H1 (cell line): ENCODE measurements around the gene ELMO1.

Experiments
- ATF2 ChIP-seq: IDR thresholded peaks from 2 replicates; pipeline ENCODE4 v1.6.1; 2012; ENCODE audit warnings: low read length, inconsistent platforms
- BACH1 ChIP-seq: IDR thresholded peaks from 2 replicates; pipeline ENCODE4 v1.6.1; 2012; ENCODE audit warnings: low read length, improper control_type of control experiment
- CREB1 ChIP-seq: IDR thresholded peaks from 2 replicates; pipeline ENCODE4 v1.6.1; 2012; ENCODE audit warnings: inconsistent platforms
- CTCF ChIP-seq, 3 experiments: IDR thresholded peaks; 1 replicate in 2 of 3; 2 replicates in 1 of 3; pipeline versions ENCODE4 v1.5.1 to v1.6.1; 2011; ENCODE audit warnings: low read length in 3 of 3, mild to moderate bottlenecking in 3 of 3, inconsistent platforms in 2 of 3, low read depth in 1 of 3, moderate library complexity in 1 of 3; ENCODE audit not compliant: insufficient read depth in 1 of 3; ENCODE audit errors: control extremely low read depth in 1 of 3
- EP300 ChIP-seq, 2 experiments: IDR thresholded peaks; 1 replicate in 1 of 2; 2 replicates in 1 of 2; pipeline ENCODE4 v1.6.1; 2011 to 2012; ENCODE audit warnings: low read depth in 2 of 2, low read length in 2 of 2, mild to moderate bottlenecking in 2 of 2, borderline replicate concordance in 1 of 2, inconsistent platforms in 1 of 2, moderate library complexity in 1 of 2
- JUN ChIP-seq: IDR thresholded peaks from 2 replicates; pipeline ENCODE4 v1.6.1; 2011; ENCODE audit warnings: low read depth, mild to moderate bottlenecking, improper control_type of control experiment, low read length
- POLR2A ChIP-seq, 2 experiments: IDR thresholded peaks; 1 replicate in 1 of 2; 2 replicates in 1 of 2; pipeline ENCODE4 v1.6.1; 2011; ENCODE audit warnings: low read depth in 2 of 2, low read length in 2 of 2, mild to moderate bottlenecking in 2 of 2; ENCODE audit errors: control extremely low read depth in 1 of 2
- POLR2AphosphoS5 ChIP-seq: IDR thresholded peaks from 2 replicates; pipeline ENCODE4 v1.6.1; 2011; ENCODE audit warnings: low read depth, low read length
- SP1 ChIP-seq: IDR thresholded peaks from 2 replicates; pipeline ENCODE4 v1.6.1; 2011; ENCODE audit warnings: low read depth, low read length
- SUZ12 ChIP-seq: fragments of 200-600 bp; sonication (generic); IDR thresholded peaks from 2 replicates; pipeline ENCODE4 v1.6.1; 2012; ENCODE audit warnings: mild to moderate bottlenecking, inconsistent platforms, low read length, moderate library complexity, mixed read lengths
- TCF12 ChIP-seq: IDR thresholded peaks from 2 replicates; pipeline ENCODE4 v1.6.1; 2011; ENCODE audit warnings: low read depth, mild to moderate bottlenecking, low read length
- USF2 ChIP-seq: IDR thresholded peaks from 2 replicates; pipeline ENCODE4 v1.6.1; 2011; ENCODE audit warnings: low read length, improper control_type of control experiment

DNA sequence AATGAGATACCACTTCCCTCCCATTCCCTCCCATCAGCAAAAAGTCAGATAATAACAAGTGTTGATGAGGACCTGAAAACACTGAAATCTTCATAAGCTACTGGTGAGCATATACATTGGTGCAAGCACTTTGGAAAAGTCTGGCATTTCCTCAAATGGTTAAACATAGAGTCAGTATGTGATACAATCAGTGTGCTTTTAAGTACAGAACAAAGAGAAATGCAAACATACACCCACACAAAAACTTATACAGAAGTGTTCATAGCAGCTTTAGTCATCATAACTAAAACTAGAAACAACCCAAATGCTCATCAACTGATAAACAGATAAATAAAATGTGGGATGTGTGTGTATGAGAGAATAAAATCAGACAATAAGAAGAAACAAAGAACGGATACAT lies 261.9 kb downstream of the ELMO1 start:
- no peak for TF ChIP-seq EP300 (IDR thresholded peaks at IDR 0.05; ENCODE audit: borderline replicate concordance in 1 of 2, low read depth in 2 of 2, low read length in 2 of 2)
- no peak for TF ChIP-seq CTCF (IDR thresholded peaks at IDR 0.05; ENCODE audit: control extremely low read depth in 1 of 3, insufficient read depth in 1 of 3, low read depth in 1 of 3, low read length in 3 of 3)
- no peak for TF ChIP-seq BACH1
- no peak for TF ChIP-seq ATF2
- TF ChIP-seq SP1, result no peak
- TF ChIP-seq JUN, result no peak
- no peak for TF ChIP-seq USF2
- no peak for TF ChIP-seq CREB1
- TF ChIP-seq TCF12, result no peak
- no peak for TF ChIP-seq POLR2AphosphoS5
- no peak for TF ChIP-seq SUZ12
- no peak for TF ChIP-seq POLR2A (IDR thresholded peaks at IDR 0.05; ENCODE audit: control extremely low read depth in 1 of 2, low read depth in 2 of 2, low read length in 2 of 2)
